Pulmonary artery endothelial cell (primary cell): ENCODE results near the gene C1S. TPM values are rescaled to one million over a fixed set of nuclear protein-coding genes. Genes with fewer than 3 reads are reported as not detected.
"Not testable (repeated sequence)": the region's sequence is repeated elsewhere in the genome, so short reads cannot be mapped to it uniquely, and the experiment has no call there.

Experiments
- DNase-seq: peaks from one replicate; pipeline ENCODE4 v3.0.0-alpha.2; 2011; ENCODE audit warnings: low read depth, low spot score
- total RNA-seq: library from RNA; depleted of rRNA; stranded (reverse); fragments of >200 nt; gene quantifications from 2 replicates; pipeline ENCODE4 v1.2.3, GENCODE V29; 2014

C1S gene
- total RNA-seq = 0.40 and 5.1 TPM in 2 replicates

GRCh38 chr12:7060353-7060954 lies at the start of gene C1S:
Gene C1S (plus strand): TSS chr12:7060718. CDS start chr12:7061913, 1,195 bp downstream.
- peak; percentile 19 for DNase-seq

GRCh38 chr12:7011398-7011797 lies 49.1 kb upstream of the C1S start:
- not testable (repeated sequence) for DNase-seq

DNA sequence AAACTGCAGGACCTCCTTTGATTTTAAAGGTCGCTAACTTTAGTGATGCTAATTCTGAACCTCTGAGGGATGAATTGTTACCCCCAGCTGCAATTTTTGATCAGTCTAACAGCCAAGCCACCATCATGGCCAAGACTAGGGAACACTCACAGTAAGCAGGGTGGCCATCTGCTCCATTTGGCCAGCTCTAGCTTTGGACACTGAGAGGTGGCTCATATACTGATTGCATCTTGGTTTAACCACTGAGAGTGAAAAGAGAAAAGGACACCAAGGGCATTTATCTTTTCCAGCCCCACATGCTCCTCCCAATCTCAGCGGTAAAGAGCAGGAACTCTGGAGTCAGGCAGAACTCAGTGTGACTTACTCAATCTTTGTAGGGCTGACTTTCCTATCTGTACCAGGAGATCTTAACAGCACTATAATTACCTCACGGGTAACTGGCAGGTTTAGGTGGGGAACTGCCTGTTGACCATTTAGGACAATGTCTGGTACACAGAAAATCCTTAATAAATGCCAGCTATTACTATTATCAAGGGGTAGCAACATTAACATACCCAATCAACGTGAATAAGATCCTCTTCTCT lies 48.4 kb upstream of the C1S start:
- no peak for DNase-seq

- no peak for DNase-seq
Observed at GRCh38 chr12:7013101-7013500, 47.4 kb upstream of the C1S start.

- DNase-seq = no peak
Observed at GRCh38 chr12:7015555-7016370, 44.8 kb upstream of the C1S start.

- DNase-seq = no peak
Observed at GRCh38 chr12:7016958-7017571, 43.5 kb upstream of the C1S start.

DNA sequence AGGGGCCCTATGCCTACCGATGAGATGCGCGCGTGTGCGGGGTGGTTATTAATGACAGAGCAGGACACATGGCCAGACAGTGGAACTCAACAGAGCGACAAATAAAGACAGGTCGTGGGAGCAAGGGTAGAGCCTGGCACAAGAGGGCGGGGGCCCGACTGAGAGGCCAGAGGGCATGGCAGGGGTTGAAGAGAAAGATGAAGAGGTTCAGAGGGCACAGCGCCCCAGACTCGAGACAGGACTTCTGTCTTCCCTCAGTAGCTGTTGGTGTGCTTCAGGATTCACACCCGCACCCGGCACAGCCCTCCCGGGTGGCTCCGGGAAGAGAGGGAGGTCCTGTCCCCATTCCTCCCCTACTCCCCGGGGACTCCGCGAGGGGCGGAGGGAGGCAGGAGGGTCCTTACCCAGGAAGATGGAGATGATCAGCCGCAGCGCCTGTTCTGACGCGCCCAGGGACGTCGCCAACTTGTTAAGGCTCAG lies 42.6 kb upstream of the C1S start:
- DNase-seq = no peak

- DNase-seq = peak; percentile 66
Observed at GRCh38 chr12:7018350-7019042, 42.0 kb upstream of the C1S start, which contains the start of gene LPCAT3. Gene LPCAT3 (minus strand): TSS chr12:7018476. CDS start chr12:7018424, 52 bp downstream.

- DNase-seq = no peak
Observed at GRCh38 chr12:7019043-7019569, 41.4 kb upstream of the C1S start.

DNA sequence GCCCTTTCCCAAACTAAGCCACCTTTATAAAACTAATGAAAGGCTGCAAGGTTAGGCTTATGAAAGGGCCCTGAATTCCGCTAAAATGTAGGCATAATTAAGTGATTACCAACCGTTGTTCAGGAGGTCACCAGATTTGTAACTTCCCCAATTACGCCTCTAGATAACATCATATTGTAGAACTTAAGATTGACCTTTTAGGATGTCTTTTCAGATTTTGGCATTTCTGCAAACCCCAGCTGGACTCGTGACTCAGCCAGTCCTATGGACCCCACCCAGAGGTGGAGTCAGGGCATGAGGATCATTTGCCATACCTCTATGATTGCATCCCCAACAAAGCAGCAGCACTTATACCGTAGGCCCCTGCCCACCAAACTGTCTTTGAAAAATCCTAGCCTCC lies 38.6 kb upstream of the C1S start:
- DNase-seq = no peak

DNA sequence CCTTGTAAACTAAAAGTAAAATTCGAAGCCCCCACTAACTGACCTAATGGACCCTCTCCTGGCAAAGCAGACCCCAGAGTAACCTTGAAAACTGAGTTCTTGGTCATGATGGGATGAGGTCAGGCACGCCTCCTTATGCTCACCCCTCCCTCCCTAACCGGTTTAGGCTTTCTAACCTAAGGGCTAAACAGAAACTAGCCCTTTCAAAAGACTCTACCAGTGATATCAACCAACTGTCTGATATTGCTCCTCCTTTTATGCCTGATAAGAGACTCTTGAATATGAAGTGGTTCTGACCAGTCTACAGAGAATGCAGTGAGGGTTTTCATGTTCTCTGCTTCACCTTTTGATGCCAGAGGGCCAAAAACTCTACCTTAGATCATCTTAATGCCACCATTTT lies 37.4 kb upstream of the C1S start:
- DNase-seq = no peak

GRCh38 chr12:7026854-7027253 lies 33.7 kb upstream of the C1S start:
- no peak for DNase-seq

GRCh38 chr12:7031306-7031705 lies 29.2 kb upstream of the C1S start:
- DNase-seq = no peak

- DNase-seq = no peak
Observed at GRCh38 chr12:7032990-7033389, 27.5 kb upstream of the C1S start.

DNA sequence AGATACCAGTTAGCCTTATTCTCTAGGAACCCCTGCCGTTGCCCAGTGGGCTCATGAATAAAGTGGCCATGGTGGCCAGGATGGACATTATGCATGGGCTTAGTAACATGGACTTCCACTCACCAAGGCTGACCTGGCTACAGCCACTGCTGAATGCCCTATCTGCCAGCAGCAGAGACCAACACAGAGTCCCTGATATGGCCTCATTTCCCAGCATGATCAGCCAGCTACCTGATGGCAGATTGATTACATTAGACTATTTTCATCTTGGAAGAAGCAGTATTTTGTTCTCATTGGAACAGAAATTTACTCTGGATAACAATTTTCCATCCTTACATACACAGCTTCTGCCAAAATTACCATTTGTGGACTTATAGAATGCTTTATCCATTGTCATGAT lies 26.1 kb upstream of the C1S start:
- no peak for DNase-seq

GRCh38 chr12:7035463-7035862 lies 25.1 kb upstream of the C1S start:
- no peak for DNase-seq

DNA sequence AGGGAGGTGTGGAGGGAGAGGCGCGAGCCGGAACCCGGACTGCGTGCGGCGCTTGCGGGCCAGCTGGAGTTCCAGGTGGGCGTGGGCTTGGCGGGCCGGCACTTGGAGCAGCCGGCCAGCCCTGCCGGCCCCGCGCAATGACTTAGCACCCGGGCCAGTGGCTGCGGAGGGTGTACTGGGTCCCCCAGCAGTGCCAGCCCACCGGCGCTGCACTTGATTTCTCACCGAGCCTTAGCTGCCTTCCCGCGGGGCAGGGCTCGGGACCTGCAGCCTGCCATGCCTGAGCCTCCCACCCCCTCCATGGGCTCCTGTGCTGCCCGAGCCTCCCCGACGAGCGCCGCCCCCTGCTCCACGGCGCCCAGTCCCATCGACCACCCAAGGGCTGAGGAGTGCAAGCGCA lies 23.1 kb upstream of the C1S start:
- DNase-seq = not testable (repeated sequence)

DNA sequence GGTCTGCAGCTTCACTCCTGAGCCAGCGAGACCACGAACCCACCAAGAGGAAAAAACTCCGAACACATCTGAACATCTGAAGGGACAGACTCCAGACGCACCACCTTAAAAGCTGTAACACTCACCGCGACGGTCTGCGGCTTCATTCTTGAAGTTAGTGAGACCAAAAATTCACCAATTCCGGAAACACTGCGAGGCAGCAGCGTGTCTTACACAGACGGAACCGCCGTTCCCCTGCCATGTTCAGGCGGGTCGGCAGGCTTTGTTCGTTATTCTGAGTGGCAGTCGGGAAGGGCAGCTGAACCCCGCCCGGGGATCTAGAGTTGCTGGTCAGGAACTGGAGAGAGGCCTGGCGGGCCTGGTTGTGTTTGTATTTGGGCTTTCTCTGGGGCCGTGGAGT lies 21.9 kb upstream of the C1S start:
- DNase-seq = no peak

DNA sequence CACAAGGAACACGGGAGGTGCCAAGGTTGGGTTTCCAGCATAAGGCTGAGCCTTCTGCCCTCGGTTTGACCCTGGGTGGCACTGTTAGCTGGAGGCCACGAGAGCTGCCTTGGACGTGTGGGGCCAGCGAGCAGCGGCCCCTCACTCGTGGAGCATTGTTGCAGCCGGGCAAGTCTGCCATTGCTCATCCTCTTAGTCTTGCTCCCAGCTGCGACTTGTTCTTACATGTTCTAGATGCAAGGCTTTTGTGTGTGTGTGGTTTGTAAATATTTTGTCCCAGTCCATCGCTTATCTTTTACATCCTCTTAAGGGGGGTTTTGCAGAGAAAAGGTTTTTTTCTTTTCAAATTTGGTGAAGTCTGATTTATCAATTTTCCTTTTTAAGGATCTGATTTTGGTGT lies 21.1 kb upstream of the C1S start:
- no peak for DNase-seq

DNA sequence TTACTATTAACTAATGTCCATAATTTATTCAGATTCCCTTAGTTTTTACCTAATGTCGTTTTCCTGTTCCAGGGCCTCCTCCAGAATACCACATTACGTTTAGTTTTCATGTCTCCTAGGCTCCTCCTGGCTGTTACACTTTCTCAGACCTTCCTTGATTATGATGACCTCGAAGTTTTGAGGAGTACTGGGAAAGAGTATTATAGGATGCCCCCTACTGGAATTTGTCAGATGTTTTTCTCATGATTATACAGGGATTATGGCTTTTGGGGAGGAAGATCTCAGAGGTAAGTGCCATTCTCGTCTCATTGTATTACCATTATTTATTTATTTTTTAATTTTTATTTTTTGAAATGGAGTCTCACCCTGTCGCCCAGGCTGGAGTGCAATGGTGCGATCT lies 17.7 kb upstream of the C1S start:
- DNase-seq = no peak

- no peak for DNase-seq
Observed at GRCh38 chr12:7045913-7046312, 14.6 kb upstream of the C1S start.
